SK-N-SH treated with all-trans-retinoic acid at 6 μM for 48 hours (cell line): Measurements from ENCODE around the gene KHK.

Source experiments
- SNAI2 ChIP-seq: fragments of 250-450 bp; sonication (Bioruptor Pico); IDR thresholded peaks from 2 replicates; pipeline ENCODE4 v1.5.0; 2020; ENCODE audit warnings: mild to moderate bottlenecking, moderate library complexity
- TCF4 ChIP-seq: fragments of 250-450 bp; sonication (Bioruptor Pico); IDR thresholded peaks from 2 replicates; pipeline ENCODE4 v1.8.0; 2021; ENCODE audit warnings: mild to moderate bottlenecking, moderate library complexity, borderline replicate concordance
- TOX ChIP-seq: fragments of 250-450 bp; sonication (Bioruptor Pico); IDR thresholded peaks from 2 replicates; pipeline ENCODE4 v1.8.0; 2021; ENCODE audit warnings: mild to moderate bottlenecking, moderate library complexity, borderline replicate concordance
- ZC3H10 ChIP-seq: fragments of 250-450 bp; sonication (Bioruptor Pico); IDR thresholded peaks from 2 replicates; pipeline ENCODE4 v1.5.1; 2021; ENCODE audit warnings: mild to moderate bottlenecking, moderate library complexity
- ZFP30 ChIP-seq: fragments of 450-650 bp; formaldehyde crosslinking; IDR thresholded peaks from 2 replicates; pipeline ENCODE4 v1.5.0; 2022; ENCODE audit warnings: mild to moderate bottlenecking, moderate library complexity
- ZNF70 ChIP-seq: fragments of 450-650 bp; formaldehyde crosslinking; IDR thresholded peaks from 2 replicates; pipeline ENCODE4 v1.5.0; 2020; ENCODE audit warnings: mild to moderate bottlenecking, moderate library complexity
- ZNF8 ChIP-seq: fragments of 450-650 bp; formaldehyde crosslinking; IDR thresholded peaks from 2 replicates; pipeline ENCODE4 v1.5.0; 2020; ENCODE audit warnings: mild to moderate bottlenecking, moderate library complexity
- TF ChIP-seq, protein P1 (sequence below): fragments of 250-450 bp; sonication (Bioruptor Pico); IDR thresholded peaks from 2 replicates; pipeline ENCODE4 v1.8.0; 2020; ENCODE audit warnings: mild to moderate bottlenecking, moderate library complexity, borderline replicate concordance

DNA sequence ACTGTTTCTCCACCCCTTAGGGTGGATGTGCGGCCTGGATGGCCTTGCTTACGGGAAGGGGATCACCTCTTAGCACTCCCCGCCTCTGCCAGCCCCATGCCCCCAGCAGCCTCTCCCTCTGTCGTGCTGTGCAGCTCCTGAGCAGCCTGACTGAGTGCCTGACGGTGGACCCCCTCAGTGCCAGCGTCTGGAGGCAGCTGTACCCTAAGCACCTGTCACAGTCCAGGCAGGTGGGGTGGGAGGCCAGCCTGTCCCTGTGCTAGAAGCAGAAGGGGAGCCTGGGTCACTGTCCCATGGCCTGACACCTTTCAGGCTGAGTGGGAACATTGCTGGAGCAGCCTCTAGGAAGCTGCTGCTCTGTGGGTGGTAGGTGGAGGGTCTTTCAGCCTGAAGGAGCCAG lies 48.6 kb upstream of the KHK start:
- TF ChIP-seq TOX (CRISPR knock-in tag) (no peak), SNAI2 (CRISPR knock-in tag) (no peak), TCF4 (CRISPR knock-in tag) (no peak), ZC3H10 (CRISPR knock-in tag) (no peak), ZNF70 (CRISPR knock-in tag) (no peak), ZNF8 (CRISPR knock-in tag) (no peak), ZFP30 (no peak)
- TF ChIP-seq, protein P1, sequence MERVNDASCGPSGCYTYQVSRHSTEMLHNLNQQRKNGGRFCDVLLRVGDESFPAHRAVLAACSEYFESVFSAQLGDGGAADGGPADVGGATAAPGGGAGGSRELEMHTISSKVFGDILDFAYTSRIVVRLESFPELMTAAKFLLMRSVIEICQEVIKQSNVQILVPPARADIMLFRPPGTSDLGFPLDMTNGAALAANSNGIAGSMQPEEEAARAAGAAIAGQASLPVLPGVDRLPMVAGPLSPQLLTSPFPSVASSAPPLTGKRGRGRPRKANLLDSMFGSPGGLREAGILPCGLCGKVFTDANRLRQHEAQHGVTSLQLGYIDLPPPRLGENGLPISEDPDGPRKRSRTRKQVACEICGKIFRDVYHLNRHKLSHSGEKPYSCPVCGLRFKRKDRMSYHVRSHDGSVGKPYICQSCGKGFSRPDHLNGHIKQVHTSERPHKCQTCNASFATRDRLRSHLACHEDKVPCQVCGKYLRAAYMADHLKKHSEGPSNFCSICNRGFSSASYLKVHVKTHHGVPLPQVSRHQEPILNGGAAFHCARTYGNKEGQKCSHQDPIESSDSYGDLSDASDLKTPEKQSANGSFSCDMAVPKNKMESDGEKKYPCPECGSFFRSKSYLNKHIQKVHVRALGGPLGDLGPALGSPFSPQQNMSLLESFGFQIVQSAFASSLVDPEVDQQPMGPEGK (CRISPR knock-in tag), result no peak
